ENCODE results near the gene ZBTB22.

- TF ChIP-seq POLR2AphosphoS5 (IDR thresholded peaks at IDR 0.05) (no peak), CTCF (IDR thresholded peaks at IDR 0.05) (no peak), EP300 (IDR thresholded peaks at IDR 0.05; ENCODE audit: low read depth) (no peak)
Measured at GRCh38 chr6:33273129-33273923, 44.2 kb downstream of the ZBTB22 start.

Measured in transverse colon (tissue), 4 donors.